A673 (cell line): ENCODE data around the gene RAB4A.

ENCODE experiments used
- EZH2 ChIP-seq: fragments of 200-600 bp; sonication (generic); IDR thresholded peaks from 2 replicates; pipeline ENCODE4 v1.6.1; 2017; ENCODE audit warnings: borderline replicate concordance, low read depth, mild to moderate bottlenecking, mixed read lengths, antibody characterized with exemption, low read length; ENCODE audit not compliant: poor library complexity, severe bottlenecking
- TF ChIP-seq, protein P1 (sequence below): fragments of 300-800, 200-600 bp; sonication (generic); conservative IDR thresholded peaks from 2 replicates; pipeline ENCODE4 v1.5.1; 2017; ENCODE audit warnings: low read depth, mild to moderate bottlenecking, antibody characterized with exemption, low read length, moderate library complexity, mixed read lengths

DNA sequence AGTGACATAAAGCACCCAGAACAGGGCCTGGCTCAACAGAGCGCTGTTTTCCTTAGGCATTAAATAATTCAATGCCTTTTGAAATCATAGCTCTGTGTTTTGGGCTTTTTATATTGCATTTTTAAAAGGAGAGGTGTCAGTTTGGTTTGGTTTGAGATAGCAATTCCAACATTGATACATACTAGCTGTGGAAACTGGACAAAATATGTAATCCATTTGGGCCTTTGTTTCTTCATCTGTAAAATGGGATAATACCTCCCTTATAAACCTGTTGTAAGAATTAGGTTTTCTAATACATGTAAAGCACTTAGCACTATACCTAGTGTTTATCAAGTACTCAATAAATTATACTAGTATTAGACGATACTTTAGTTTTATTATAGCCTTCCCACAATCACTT is 8.7 kb upstream of the RAB4A start:
- TF ChIP-seq, protein P1, sequence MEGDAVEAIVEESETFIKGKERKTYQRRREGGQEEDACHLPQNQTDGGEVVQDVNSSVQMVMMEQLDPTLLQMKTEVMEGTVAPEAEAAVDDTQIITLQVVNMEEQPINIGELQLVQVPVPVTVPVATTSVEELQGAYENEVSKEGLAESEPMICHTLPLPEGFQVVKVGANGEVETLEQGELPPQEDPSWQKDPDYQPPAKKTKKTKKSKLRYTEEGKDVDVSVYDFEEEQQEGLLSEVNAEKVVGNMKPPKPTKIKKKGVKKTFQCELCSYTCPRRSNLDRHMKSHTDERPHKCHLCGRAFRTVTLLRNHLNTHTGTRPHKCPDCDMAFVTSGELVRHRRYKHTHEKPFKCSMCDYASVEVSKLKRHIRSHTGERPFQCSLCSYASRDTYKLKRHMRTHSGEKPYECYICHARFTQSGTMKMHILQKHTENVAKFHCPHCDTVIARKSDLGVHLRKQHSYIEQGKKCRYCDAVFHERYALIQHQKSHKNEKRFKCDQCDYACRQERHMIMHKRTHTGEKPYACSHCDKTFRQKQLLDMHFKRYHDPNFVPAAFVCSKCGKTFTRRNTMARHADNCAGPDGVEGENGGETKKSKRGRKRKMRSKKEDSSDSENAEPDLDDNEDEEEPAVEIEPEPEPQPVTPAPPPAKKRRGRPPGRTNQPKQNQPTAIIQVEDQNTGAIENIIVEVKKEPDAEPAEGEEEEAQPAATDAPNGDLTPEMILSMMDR: no peak
- TF ChIP-seq EZH2: no peak
